Activated CD4-positive, alpha-beta T cell treated with anti-CD3 and anti-CD28 coated beads for 1 hour (primary cell): ENCODE measurements around the gene KRTAP12-2.
"Not testable (repeated sequence)": the region's sequence is repeated elsewhere in the genome, so short reads cannot be mapped to it uniquely, and the experiment has no call there.

Experiments
- DNase-seq: peaks from one replicate; pipeline ENCODE4 v3.0.0-alpha.2; 2020

Gene KRTAP12-2

DNA sequence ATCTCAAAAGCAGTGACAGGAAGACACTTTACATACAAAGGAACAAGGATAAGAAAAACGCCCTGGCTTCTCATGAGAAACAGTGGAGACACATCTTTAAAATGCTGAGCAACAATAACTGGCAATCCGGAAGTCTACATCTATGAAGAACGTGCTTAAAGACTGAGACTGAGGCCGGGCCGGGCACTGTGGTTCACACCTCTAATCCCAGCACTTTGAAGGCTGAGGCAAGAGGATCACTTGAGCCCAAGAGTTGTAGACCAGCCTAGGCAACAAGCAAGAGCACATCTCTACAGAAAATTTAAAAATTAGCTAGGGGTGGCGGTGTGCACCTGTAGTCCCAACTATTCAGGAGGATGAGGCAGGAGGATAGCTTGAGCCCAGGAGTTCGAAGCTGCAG, 17.4 kb upstream of the KRTAP12-2 start:
- no peak for DNase-seq

DNA sequence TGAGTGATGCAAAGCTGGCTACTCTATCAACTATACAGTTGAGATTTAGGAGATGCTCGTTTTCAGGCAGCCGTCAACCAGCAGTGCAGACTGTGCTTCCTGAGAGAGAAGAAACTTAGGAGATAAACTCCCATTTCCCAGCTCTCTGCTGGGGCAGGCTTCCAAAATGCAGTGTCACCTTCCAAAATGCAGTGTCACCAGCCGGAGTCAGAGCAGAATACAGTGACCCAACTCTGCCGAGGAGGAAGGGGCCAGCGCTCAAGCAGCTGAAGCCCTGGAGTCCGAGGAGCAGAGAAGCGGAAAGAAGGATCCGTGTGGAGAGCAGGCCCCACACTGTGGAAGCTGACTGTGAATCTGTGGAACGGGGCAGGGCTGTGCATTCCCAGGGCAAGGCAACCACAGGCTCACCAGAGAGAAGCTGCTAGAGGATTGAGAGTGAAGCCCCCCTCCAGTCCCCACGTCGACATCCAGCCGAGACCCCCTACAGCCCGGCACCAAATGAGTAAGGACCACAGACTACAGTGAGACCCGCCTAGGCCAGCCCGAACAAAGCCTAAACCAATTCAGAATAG, 15.9 kb upstream of the KRTAP12-2 start:
- DNase-seq, result no peak

- DNase-seq, result no peak
Observed at GRCh38 chr21:44681861-44682579, 15.3 kb upstream of the KRTAP12-2 start, which contains the start of gene KRTAP12-1. TSS of gene KRTAP12-1 (minus strand) at chr21:44682163. CDS start at chr21:44682123, 40 bp downstream.

GRCh38 chr21:44681152-44681551, 14.4 kb upstream of the KRTAP12-2 start:
- no peak for DNase-seq

GRCh38 chr21:44677881-44678280, 11.2 kb upstream of the KRTAP12-2 start:
- no peak for DNase-seq

GRCh38 chr21:44671911-44672310, 5.2 kb upstream of the KRTAP12-2 start:
- no peak for DNase-seq

- DNase-seq, result no peak
Observed at GRCh38 chr21:44670642-44671432, 4.1 kb upstream of the KRTAP12-2 start.

DNA sequence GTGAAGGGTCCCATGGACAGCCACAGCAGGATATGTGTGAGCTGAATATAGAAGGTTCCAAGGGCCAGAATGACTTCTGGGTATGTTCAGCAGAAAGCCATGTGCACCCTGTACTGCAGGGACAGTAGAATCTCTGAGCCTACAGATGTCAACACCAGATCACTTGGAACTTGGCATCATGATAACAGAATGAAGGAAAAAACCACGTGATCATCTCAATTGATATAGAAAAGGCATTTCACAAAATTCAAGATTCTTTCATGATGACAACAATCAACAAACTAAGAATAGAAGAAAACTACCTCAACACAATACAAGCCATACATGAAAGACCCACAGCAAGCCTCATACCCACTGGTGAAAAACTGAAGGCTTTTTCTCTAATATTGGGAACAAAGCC, 885 bp upstream of the KRTAP12-2 start:
- DNase-seq, result no peak

DNA sequence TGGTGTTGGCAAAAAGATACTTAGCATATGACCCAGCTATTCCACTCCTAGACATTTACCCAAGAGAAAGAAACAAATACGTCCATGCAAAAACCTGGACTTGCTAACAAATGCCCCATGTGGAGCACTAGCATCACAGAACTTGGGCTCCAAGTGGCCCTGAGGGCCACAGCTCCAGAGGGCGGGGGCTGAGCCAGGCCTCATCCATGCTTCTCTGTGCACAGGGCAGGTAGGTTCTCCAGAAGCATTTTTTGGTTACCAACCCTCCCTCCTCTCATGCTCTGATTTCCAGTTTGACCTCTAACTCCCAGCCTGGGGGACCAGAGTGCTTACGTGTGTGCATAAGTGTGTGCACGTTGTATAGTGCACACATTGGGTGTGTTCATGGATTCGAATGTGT, 2.0 kb downstream of the KRTAP12-2 start:
- DNase-seq, result no peak

- DNase-seq, result not testable (repeated sequence)
Observed at GRCh38 chr21:44661567-44661966, 5.2 kb downstream of the KRTAP12-2 start.

- no peak for DNase-seq
Observed at GRCh38 chr21:44658913-44659595, 7.7 kb downstream of the KRTAP12-2 start.

GRCh38 chr21:44658541-44658910, 8.2 kb downstream of the KRTAP12-2 start:
- DNase-seq, result no peak

DNA sequence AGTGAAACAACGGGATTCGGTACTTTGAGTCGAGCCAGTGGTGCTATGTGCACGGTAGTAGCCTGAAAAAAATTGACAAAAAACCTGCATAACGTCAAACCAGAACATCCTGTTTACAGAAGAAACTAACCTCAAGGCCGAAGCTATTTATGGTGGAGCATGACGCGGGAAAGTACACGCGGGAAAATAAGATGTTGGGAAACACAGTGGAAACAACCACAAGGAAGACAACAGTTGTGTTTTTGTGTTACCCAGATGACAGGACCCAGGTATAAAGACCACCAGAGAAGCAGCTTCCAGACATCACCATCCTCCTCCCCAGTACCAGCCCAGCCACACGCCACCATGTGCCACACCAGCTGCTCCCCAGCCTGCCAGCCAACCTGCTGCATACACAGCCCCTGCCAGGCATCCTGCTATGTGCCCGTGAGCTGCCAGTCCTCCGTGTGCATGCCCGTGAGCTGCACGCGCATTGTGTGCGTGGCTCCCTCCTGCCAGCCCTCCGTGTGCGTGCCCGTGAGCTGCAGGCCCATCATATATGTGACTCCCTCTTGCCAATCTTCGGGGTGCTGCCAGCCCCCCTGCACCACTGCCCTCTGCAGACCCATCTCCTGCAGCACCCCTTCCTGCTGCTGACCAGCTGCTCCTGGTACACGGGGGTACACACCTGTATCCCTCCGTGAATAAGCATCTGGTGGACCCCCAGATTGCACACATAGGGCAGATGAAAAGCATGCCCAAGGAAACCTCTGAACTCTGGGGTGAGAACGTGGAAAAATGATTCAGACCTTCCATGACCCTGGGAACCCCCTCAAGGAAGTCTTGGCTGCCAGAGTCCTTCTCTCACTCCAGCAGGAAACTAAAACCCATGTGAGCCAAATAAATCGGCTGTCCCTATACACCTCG, 8.8 kb downstream of the KRTAP12-2 start, which contains the start of gene KRTAP12-3:
Gene KRTAP12-3, plus strand, starts transcription at position 298 of the 906 bp plus-strand sequence. Its CDS starts 48 bp downstream, at position 346.
- DNase-seq, result no peak

- DNase-seq, result no peak
Observed at GRCh38 chr21:44656868-44657267, 9.9 kb downstream of the KRTAP12-2 start.

GRCh38 chr21:44654576-44655175, 12.1 kb downstream of the KRTAP12-2 start, which contains the start of gene KRTAP12-4:
TSS of gene KRTAP12-4 (minus strand) at chr21:44654659. CDS start at chr21:44654614, 45 bp downstream.
- no peak for DNase-seq

GRCh38 chr21:44653656-44654575, 12.8 kb downstream of the KRTAP12-2 start:
- DNase-seq, result peak; percentile 27

DNA sequence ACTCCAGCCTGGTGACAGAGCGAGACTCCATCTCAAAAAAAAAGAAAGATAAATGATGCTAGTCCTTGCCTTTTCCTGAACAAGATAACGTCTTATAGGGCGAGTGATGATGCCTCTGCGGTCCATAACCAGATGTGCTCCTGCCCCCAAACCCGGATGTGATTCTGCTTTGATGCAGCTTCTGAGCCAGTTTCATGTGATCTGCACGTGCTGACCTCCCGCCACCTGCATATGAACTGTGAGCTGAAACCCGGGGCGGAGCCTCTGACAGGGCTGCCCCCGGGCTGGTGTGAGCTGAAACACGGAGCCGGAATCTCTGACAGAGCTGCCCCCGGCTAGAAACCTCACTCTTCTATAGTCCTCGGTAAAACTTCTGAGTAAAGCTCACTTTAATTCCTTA, 13.6 kb downstream of the KRTAP12-2 start:
- no peak for DNase-seq

- no peak for DNase-seq
Observed at GRCh38 chr21:44650973-44651675, 15.6 kb downstream of the KRTAP12-2 start.

DNA sequence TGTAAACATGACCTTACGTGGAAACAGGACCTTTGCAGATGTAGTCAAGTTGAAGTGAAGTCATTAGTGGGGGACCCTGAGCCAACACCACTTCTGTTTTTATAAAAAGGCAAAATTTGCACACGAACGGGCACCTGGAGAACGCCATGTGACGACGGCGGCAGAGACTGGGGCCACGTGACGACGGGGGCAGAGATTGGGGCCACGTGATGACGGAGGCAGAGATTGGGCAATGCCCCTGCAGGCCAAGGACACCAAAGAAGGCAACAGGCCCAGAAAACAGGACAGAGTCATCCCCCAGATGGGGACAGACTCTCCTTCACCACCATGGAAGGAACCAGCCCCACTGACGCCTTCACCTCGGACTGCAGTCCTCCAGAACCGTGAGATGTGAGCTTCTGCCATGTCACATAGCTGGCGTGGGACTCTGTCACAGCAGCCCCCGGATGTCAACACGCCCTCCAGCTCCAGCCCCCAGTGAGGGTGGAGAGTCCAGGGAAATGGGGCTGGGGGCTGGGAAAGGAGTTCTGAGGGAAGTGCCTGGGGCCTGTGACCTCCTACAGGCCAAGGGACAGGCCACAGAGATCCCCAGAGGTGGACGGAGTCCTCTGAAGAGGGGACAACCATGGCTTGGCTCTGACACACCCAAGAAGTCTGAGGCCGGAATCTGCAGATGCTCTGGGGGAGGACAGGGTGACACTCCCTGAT, 16.3 kb downstream of the KRTAP12-2 start:
- no peak for DNase-seq
